SIG-M5 treated with dmso at 0.1 percent for 504 hours (cell line): Measurements from ENCODE around the gene RBMS3.
"Not testable (repeated sequence)": the region's sequence is repeated elsewhere in the genome, so short reads cannot be mapped to it uniquely, and the experiment has no call there.

Experiments used
- DNase-seq: peaks from one replicate; lab custom pipeline; 2025; ENCODE audit not compliant: unreplicated experiment; lab: John Stamatoyannopoulos, UW

The RBMS3 gene

GRCh38 chr3:29280404-29281093, at the start of gene RBMS3:
Gene RBMS3, plus strand, starts transcription at chr3:29281071.
- DNase-seq: peak; percentile 67

DNA sequence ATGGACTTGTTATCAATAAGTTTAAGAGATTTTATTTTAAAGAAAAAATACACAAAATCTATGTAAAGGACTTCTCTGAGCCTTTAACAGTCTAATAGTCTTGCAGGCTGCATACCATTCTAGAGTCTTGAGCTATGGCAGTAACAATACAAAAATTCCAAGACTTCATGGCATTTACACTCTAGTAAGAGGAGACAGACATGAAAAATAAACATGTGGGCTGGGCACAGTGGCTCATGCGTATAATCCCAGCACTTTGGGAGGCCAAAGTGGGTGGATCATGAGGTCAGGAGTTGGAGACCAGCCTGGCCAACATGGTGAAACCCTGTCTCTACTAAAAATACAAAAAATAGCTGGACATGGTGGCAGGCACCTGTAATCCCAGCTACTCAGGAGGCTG, 47.7 kb upstream of the RBMS3 start:
- DNase-seq: not testable (repeated sequence)

DNA sequence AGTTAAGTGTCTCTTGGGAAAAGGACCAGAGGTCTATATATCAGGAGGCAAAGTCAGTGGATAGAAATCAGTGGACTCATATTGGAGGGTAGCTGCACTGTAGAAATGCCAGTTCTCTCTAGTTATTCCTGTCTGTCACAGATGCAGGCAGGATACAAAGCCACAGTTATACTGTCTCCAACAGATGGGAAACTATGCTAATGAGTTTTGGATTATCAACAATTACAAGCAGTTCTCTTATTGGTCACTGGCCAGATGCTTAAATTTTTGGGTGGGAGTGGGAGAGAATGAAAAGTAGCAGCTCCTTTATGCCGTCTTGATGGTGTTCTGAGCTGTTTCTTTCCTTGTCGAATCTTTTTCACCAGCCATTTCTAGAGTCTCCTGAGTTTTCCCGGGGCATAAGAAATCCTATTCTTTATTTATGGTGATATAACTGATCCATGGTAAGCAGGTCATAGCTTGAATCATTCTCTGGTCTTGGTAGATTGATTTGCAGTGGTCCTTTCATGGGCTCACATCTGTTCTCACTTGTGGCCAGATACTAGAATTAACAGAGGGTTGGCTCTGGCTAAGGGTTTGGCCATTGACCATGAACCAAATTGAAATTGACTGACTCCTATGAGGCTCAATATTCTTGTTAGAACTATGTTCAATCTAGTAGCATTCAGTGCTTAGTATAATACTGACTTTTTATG, 44.6 kb upstream of the RBMS3 start:
- DNase-seq: no peak

DNA sequence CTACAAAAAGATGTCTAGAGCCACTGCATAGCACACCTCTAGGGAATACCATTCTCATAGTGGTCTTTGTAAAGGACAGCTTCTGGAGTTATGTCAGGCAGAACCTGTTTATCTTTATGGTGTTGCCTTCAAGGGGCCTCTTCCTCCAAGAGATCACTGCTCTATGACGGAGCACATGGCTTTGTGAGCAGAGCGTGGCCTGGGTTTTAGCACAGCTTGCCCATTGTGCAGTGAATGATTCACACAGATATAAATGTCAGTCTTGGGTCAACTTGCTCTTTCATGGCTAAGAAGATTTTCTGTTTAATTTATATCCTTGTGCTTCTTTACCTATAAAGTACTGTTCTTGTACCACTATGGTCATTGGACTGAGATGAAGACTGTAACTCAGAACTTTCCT, 41.5 kb upstream of the RBMS3 start:
- no peak for DNase-seq

DNA sequence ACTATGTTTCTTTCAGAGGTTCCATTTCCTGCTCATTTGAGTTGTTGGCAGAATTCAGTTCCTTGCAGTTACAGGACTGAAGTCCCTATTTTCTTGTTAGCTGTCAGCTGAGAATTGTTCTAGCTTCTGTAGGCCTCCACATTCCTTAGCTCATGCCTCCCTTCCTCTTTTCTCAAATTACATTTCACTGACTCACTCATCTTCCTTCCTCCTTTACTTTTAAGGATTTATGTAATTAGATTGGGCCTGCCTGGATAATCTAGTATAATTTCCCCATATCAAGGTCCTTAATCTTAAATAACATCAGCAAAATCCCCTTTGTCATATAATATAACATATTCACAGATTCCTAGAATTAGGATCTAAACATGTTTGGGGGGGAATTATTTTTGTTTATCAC, 40.6 kb upstream of the RBMS3 start:
- peak; percentile 23 for DNase-seq

GRCh38 chr3:29240887-29241286, 40.0 kb upstream of the RBMS3 start:
- no peak for DNase-seq

- no peak for DNase-seq
These were observed 39.0 kb upstream of the RBMS3 start for GRCh38 chr3:29241855-29242254.

DNA sequence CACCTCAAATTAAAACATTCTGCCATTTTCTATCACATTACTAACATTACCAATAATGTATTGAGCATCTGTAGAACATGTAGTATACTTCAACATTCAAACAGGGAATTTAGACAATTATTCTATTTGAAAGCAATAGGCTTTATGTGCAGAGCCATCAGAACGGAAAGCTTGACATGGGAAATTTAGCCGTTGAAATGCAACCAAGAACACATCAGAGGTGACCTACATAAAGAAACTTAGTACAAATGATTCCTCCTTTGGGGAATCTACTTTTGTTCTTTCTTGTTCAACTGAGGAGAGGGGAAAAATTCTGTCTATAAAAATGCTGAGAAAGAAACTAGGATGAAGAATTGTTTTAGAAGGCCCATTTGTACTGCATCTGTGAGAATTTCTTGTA, 38.6 kb upstream of the RBMS3 start:
- DNase-seq: no peak

GRCh38 chr3:29245441-29245840, 35.4 kb upstream of the RBMS3 start:
- peak; percentile 16 for DNase-seq

GRCh38 chr3:29247088-29247745, 33.7 kb upstream of the RBMS3 start:
- DNase-seq: no peak

- DNase-seq: no peak
These were observed 31.0 kb upstream of the RBMS3 start for GRCh38 chr3:29249829-29250345.

DNA sequence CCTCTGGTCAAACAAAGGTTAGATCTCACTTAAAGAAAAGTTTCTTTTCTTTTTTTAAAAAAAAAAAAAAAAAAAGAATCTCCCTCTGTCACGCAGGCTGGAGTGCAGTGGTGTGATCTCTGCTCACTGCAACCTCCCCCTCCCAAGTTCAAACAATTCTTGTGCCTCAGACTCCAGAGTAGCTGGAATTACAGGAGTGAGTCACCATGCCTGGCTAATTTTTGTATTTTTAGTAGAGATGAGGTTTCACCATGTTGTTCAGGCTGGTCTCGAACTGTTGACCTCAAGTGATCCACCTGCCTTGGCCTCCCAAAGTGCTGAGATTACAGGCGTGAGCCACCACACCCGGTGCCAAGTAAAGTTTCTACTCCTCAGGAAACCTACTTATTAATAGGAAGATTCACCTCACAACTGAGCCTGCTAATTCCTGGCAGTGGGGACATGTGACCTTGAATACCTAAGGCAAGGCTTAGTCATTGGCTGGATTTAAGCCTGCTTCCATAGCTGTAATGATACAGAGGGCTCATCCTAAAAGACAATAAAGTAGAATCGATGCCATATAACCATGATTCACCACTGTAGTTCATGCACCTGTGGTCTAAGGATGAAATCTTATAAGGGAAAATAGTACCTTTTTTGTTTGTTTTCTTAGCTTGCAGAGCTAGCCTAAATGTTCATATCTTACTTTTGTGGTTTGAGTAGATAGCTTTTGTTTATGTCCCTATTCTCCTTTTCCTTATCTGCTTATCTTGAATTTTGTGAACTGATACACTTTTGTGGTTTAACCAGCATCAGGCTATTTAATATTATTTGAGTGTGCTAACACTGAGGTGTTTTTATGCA, 24.8 kb upstream of the RBMS3 start:
- no peak for DNase-seq

DNA sequence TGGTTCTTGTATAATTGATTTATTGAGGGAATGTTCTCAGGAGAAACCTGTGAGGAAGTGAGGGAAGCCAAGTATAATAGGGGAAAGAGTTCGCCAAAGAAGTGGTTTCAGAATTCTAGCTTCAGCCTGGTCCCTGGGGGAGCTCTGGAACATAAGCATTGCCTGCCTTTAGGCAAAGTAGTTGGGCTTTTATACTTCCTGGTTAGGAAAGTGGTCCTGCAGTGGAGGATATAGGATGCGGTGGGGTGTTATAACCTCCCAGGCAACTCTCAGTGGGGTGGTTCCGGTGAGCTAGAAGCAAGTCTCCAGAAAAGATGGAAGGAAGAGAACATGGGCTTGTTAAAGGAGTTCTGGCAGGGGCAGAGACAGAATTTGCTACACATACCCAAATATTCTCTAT, 22.7 kb upstream of the RBMS3 start:
- no peak for DNase-seq

DNA sequence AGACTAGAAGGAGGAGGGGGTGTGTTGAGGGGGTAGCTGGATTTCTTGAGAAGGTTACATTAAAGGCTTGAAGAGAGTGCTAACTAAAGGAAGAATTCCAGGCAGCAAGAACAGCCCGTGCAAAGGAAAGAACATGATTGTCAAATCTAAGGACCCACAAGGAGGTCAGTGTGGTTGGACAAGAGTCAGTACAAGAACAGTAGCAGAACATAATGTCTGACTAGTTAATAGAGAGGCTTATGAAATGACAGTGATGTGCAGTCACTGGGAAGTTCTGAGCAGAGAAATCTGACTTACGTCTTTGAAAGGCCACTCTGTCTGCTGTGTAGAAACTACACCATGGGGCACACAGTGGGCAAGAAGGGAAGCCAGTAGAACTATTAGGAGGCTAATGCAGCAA, 19.8 kb upstream of the RBMS3 start:
- DNase-seq: no peak

- no peak for DNase-seq
These were observed 17.4 kb upstream of the RBMS3 start for GRCh38 chr3:29263476-29263875.

DNA sequence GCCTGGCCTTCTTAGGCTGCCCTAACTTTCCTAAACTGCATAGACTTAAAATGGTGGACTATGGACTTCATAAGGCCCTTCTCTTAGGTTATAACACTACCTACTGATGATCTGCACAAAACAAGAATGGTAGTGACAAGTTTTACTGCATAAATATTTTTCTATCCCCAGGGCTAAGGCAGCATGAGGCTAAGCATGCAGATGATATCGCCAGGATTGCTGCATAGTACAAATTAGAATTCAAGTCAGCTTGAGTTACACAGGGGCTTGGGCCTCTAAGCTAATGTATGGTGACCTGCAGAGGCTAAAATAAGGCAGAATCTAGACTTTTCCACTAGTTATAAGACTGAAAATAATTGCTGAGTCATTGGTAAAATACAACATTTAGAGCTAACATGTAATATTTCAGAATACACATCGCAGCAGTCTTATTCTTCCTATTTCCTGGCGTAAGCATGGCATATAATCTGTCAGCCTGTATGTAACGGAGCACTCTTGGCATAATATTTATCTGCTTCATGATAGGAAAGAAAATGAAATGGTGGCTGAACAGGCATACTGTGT, 15.3 kb upstream of the RBMS3 start:
- no peak for DNase-seq

GRCh38 chr3:29267226-29267625, 13.6 kb upstream of the RBMS3 start:
- no peak for DNase-seq

GRCh38 chr3:29268651-29269050, 12.2 kb upstream of the RBMS3 start:
- DNase-seq: no peak

- no peak for DNase-seq
These were observed 10.1 kb upstream of the RBMS3 start for GRCh38 chr3:29270752-29271151.

DNA sequence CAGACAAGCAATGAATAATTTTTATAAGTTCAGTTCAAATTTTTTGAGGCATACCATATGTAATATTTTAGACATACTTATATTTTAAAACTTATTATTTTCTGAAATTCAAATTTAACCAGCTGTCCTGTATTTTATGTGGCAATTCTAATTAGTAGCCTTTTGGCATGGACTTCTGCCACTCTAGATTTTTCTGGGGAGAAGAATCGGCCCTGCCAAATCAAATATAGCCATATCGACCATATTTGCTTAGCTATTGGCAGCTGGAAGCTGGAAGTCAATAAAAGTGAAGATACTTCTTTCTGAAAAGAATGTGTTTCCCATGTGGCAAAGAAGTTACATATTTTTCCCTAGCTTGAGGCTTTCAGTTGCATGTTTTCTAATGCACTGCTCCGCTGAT, 9.4 kb upstream of the RBMS3 start:
- no peak for DNase-seq

GRCh38 chr3:29274667-29275066, 6.2 kb upstream of the RBMS3 start:
- no peak for DNase-seq
